ENCODE measurements around the gene RYR3.

The RYR3 gene

DNA sequence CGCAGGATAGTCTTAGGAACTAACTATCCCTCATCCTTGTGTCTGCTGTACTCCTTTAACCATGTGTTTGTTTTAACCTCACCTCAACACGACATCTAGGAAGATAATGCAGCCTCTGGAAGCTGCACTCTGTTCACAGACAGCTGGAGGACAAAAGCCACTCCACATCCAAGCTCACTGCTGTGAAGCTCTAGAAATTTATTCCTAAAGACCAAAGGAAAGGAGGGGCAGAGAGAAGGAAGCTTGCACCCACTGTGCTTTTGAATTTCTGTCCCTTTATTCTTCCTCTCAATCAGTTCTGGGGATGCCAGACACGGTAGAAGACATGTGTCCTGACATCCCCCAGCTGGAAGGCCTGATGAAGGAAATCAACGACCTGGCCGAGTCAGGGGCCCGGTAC, 474.6 kb downstream of the RYR3 start:
- Histone ChIP-seq H3K36me3 (no peaks in the 10 kb centered on the region), H3K27me3 (no peaks in the 10 kb centered on the region), H3K4me3 (ENCODE audit: low read depth, low read length) (no peak overlapping the region), H3K9me3 (no peaks in the 10 kb centered on the region), H3K4me1 (no peaks in the 10 kb centered on the region)
- no peak for DNase-seq
- TF ChIP-seq, protein P1, sequence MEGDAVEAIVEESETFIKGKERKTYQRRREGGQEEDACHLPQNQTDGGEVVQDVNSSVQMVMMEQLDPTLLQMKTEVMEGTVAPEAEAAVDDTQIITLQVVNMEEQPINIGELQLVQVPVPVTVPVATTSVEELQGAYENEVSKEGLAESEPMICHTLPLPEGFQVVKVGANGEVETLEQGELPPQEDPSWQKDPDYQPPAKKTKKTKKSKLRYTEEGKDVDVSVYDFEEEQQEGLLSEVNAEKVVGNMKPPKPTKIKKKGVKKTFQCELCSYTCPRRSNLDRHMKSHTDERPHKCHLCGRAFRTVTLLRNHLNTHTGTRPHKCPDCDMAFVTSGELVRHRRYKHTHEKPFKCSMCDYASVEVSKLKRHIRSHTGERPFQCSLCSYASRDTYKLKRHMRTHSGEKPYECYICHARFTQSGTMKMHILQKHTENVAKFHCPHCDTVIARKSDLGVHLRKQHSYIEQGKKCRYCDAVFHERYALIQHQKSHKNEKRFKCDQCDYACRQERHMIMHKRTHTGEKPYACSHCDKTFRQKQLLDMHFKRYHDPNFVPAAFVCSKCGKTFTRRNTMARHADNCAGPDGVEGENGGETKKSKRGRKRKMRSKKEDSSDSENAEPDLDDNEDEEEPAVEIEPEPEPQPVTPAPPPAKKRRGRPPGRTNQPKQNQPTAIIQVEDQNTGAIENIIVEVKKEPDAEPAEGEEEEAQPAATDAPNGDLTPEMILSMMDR (IDR thresholded peaks at IDR 0.05; ENCODE audit: low read depth, low read length): no peak

GRCh38 chr15:33788906-33789540, 478.3 kb downstream of the RYR3 start:
- Histone ChIP-seq H3K4me1 (no peaks in the 10 kb centered on the region), H3K4me3 (ENCODE audit: low read depth, low read length) (no peak overlapping the region), H3K27me3 (0 out of 2 replicates have a peak, but pooled peaks cover 3% of the 10 kb centered on the region), H3K9me3 (no peaks in the 10 kb centered on the region), H3K36me3 (no peaks in the 10 kb centered on the region)
- TF ChIP-seq, protein P1 (IDR thresholded peaks at IDR 0.05; ENCODE audit: low read depth, low read length): no peak
- no peak for DNase-seq

GRCh38 chr15:33794453-33794852, 483.7 kb downstream of the RYR3 start:
- no peak for DNase-seq
- H3K36me3 ChIP-seq: no peaks in the 10 kb centered on the region
- H3K9me3 ChIP-seq: no peaks in the 10 kb centered on the region
- H3K27me3 ChIP-seq: 0 out of 2 replicates have a peak, but pooled peaks cover 3% of the 10 kb centered on the region
- TF ChIP-seq, protein P1 (IDR thresholded peaks at IDR 0.05; ENCODE audit: low read depth, low read length): no peak
- H3K4me3 ChIP-seq (ENCODE audit: low read depth, low read length): no peak overlapping the region
- H3K4me1 ChIP-seq: no peaks in the 10 kb centered on the region

- H3K4me1 ChIP-seq: no peaks in the 10 kb centered on the region
- no peak for DNase-seq
- no peaks in the 10 kb centered on the region for H3K9me3 ChIP-seq
- no peaks in the 10 kb centered on the region for H3K36me3 ChIP-seq
- H3K4me3 ChIP-seq (ENCODE audit: low read depth, low read length): no peak overlapping the region
- H3K27me3 ChIP-seq: 0 out of 2 replicates have a peak, but pooled peaks cover 3% of the 10 kb centered on the region
- TF ChIP-seq, protein P1 (IDR thresholded peaks at IDR 0.05; ENCODE audit: low read depth, low read length): no peak
These were observed 484.3 kb downstream of the RYR3 start for GRCh38 chr15:33795070-33795469.

DNA sequence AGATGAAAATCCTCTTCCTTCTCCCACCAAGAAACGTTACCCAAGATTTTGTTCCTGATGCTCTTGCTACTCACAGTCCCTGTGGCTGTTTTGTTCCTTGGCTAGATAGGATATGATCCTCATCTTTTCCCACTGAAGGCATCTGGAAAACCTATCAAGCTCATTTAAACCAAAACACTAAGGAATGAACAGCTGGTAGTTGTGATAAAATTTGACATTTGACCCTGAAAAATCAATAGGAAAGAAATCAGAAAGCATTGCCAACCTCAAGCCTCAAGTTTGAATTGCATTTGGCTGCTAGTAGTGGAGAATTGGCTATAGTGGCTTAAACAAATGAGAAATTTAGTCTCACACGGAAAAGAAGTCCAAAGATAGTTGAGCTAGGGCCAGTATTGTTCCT, 486.9 kb downstream of the RYR3 start:
- no peaks in the 10 kb centered on the region for H3K27me3 ChIP-seq
- H3K4me1 ChIP-seq: no peaks in the 10 kb centered on the region
- DNase-seq: no peak
- TF ChIP-seq, protein P1 (IDR thresholded peaks at IDR 0.05; ENCODE audit: low read depth, low read length): no peak
- H3K36me3 ChIP-seq: no peaks in the 10 kb centered on the region
- no peaks in the 10 kb centered on the region for H3K9me3 ChIP-seq
- H3K4me3 ChIP-seq (ENCODE audit: low read depth, low read length): no peak overlapping the region

- H3K27me3 ChIP-seq: no peaks in the 10 kb centered on the region
- no peak overlapping the region for H3K4me3 ChIP-seq (ENCODE audit: low read depth, low read length)
- H3K9me3 ChIP-seq: no peaks in the 10 kb centered on the region
- no peaks in the 10 kb centered on the region for H3K4me1 ChIP-seq
- no peak for DNase-seq
- TF ChIP-seq, protein P1 (IDR thresholded peaks at IDR 0.05; ENCODE audit: low read depth, low read length): no peak
- H3K36me3 ChIP-seq: no peaks in the 10 kb centered on the region
These were observed 491.2 kb downstream of the RYR3 start for GRCh38 chr15:33801954-33802353.
